Gastrocnemius medialis (tissue), 4 donors: ENCODE results near the gene TOP2B. TPM values are rescaled to one million over a fixed set of nuclear protein-coding genes. Genes with fewer than 3 reads are reported as not detected.
A peak's percentile ranks its signal among the peaks of the same experiment; 100 is the strongest.

Source experiments
- ATAC-seq, 2 donors: fragments of 150-250 bp; one replicate each; pipeline ENCODE4 v1.9.1; 2016
- DNase-seq, 2 donors: peaks; one replicate each; pipeline ENCODE4 v3.0.0-alpha.2; 2019
- H3K27ac ChIP-seq, 4 donors: fragments of 200-600 bp; sonication (generic); 1 replicate in 1 of 4; 2 replicates in 3 of 4; pipeline ENCODE4 v1.5.1; 2016 to 2018; ENCODE audit warnings: mild to moderate bottlenecking in 2 of 4, moderate library complexity in 1 of 4
- H3K27me3 ChIP-seq, 3 donors: fragments of 200-600 bp; sonication (generic) in 2 of 3; 1 replicate in 1 of 3; 2 replicates in 2 of 3; pipeline versions ENCODE4 v1.5.1 to v1.6.0; 2016 to 2019; ENCODE audit warnings: mild to moderate bottlenecking in 1 of 3, moderate library complexity in 1 of 3
- H3K36me3 ChIP-seq, 2 donors: fragments of 200-600 bp; sonication (generic) in 1 of 2; one replicate each; pipeline ENCODE4 v1.5.1; 2017 to 2018
- H3K4me1 ChIP-seq, 2 donors: fragments of 200-600 bp; sonication (generic) in 1 of 2; one replicate each; pipeline ENCODE4 v1.5.1; 2016 to 2017; ENCODE audit warnings: mild to moderate bottlenecking in 2 of 2
- H3K4me3 ChIP-seq, 4 donors: fragments of 200-600 bp; sonication (generic) in 3 of 4; 1 replicate in 1 of 4; 2 replicates in 3 of 4; pipeline ENCODE4 v1.5.1; 2016 to 2019; ENCODE audit warnings: mild to moderate bottlenecking in 2 of 4
- H3K9me3 ChIP-seq, 3 donors: fragments of 200-600 bp; sonication (generic) in 2 of 3; 1 replicate in 1 of 3; 2 replicates in 2 of 3; pipeline ENCODE4 v1.5.1; 2016 to 2019
- POLR2A ChIP-seq, 2 donors: fragments of 450-650 bp; IDR thresholded peaks; one replicate each; pipeline ENCODE4 v1.6.1; 2017; ENCODE audit warnings: antibody characterized with exemption in 2 of 2, mild to moderate bottlenecking in 2 of 2, moderate library complexity in 2 of 2
- in situ Hi-C, 4 donors: fragments of 200-750 bp; cut with MboI; loops; one replicate each; pipeline versions ENCODE4 v1.15.0 to v1.8.0; 2017; ENCODE audit warnings: low sequenced_read_pairs in 4 of 4
- intact Hi-C: fragments of 100-400 bp; cut with DNase I; formaldehyde crosslinking; loops from one replicate; pipeline ENCODE4 v1.15.1; 2023; ENCODE audit warnings: low total_unique reads
- total RNA-seq, 4 donors: library from RNA; depleted of rRNA; stranded (reverse); fragments of >200 nt; gene quantifications; one replicate each; pipeline versions ENCODE4 v1.1.0 to v1.2.3, GENCODE V29; 2016
- TF ChIP-seq, protein P1 (sequence below), 5 experiments: fragments of 450-650 bp in 3 of 5; fragments of 200-600 bp in 2 of 5; sonication (generic) in 2 of 5; IDR thresholded peaks in 4 of 5; conservative IDR thresholded peaks in 1 of 5; 1 replicate in 4 of 5; 2 replicates in 1 of 5; pipeline ENCODE4 v1.5.1; 2016 to 2019; ENCODE audit warnings: antibody characterized with exemption in 5 of 5, mild to moderate bottlenecking in 3 of 5, moderate library complexity in 3 of 5

The TOP2B gene
- total RNA-seq, 4 donors from 2014 or later: 56.1 to 81.5 (median 64.7) TPM

DNA sequence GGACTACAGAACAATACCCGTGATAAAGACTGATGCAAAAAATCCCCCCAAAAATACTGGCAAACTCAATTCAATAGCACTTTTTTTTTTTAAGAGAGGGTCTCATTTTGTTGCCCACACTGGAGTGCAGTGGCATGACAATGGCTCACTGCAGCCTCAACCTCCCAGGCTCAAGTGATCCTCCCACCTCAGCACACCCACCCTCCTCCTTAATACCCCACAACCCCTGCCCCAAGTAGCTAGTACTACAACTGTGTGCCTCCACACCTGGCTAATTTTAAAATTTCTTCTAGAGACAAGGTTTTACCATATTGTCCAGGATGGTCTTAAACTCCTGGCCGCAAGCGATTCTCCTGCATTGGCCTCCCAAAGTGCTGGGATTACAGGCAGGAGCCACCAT, 11.4 kb downstream of the TOP2B start:
- peaks cover 48 to 52% of the 10 kb centered on the region in 2 donors for H3K4me1 ChIP-seq
- in situ Hi-C loops (loop anchor here in 3 of 4 donors (10.0 to 25.0 kb wide), 4 partner anchors 109 to 459 kb away; partner anchors contain the start of gene NGLY1 (in 1 of the 3)), intact Hi-C loops (no loop called here)
- no peaks in the 10 kb centered on the region for H3K36me3 ChIP-seq
- no peak overlapping the region for H3K4me3 ChIP-seq
- no peaks in the 10 kb centered on the region for H3K9me3 ChIP-seq
- no peak overlapping the region for H3K27ac ChIP-seq
- no peak for DNase-seq
- TF ChIP-seq, protein P1, sequence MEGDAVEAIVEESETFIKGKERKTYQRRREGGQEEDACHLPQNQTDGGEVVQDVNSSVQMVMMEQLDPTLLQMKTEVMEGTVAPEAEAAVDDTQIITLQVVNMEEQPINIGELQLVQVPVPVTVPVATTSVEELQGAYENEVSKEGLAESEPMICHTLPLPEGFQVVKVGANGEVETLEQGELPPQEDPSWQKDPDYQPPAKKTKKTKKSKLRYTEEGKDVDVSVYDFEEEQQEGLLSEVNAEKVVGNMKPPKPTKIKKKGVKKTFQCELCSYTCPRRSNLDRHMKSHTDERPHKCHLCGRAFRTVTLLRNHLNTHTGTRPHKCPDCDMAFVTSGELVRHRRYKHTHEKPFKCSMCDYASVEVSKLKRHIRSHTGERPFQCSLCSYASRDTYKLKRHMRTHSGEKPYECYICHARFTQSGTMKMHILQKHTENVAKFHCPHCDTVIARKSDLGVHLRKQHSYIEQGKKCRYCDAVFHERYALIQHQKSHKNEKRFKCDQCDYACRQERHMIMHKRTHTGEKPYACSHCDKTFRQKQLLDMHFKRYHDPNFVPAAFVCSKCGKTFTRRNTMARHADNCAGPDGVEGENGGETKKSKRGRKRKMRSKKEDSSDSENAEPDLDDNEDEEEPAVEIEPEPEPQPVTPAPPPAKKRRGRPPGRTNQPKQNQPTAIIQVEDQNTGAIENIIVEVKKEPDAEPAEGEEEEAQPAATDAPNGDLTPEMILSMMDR (IDR thresholded peaks at IDR 0.05 in 4 of 5, conservative IDR thresholded peaks at IDR 0.05 in 1 of 5): no peak
- ATAC-seq: no peak
- H3K27me3 ChIP-seq: no peaks in the 10 kb centered on the region

DNA sequence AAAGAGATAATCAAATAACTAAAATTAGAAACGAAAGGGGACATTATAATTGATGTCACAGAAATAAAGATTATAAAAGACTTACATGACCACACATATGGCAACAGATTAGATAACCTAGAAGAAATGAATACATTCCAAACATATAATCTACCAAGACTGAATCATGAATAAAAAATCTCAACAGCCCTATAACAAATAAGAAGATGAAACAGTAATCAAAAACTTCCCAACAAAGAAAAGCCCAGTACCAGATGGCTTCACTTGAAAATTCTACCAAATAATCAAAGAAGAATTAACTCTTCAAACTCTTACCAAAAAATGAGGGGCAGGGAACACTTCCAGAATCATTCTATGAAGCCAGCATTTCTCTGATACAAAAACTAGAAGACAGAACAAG, 11.8 kb downstream of the TOP2B start:
- H3K27me3 ChIP-seq: no peaks in the 10 kb centered on the region
- H3K9me3 ChIP-seq: no peaks in the 10 kb centered on the region
- intact Hi-C loops (no loop called here), in situ Hi-C loops (loop anchor here in 3 of 4 donors (10.0 to 25.0 kb wide), 4 partner anchors 109 to 459 kb away; partner anchors contain the start of gene NGLY1 (in 1 of the 3))
- DNase-seq (no peak), ATAC-seq (no peak)
- TF ChIP-seq POLR2A (IDR thresholded peaks at IDR 0.05): no peak
- TF ChIP-seq, protein P1 (IDR thresholded peaks at IDR 0.05 in 4 of 5, conservative IDR thresholded peaks at IDR 0.05 in 1 of 5): no peak
- no peak overlapping the region for H3K27ac ChIP-seq
- H3K4me1 ChIP-seq: peaks cover 48 to 52% of the 10 kb centered on the region in 2 donors
- H3K4me3 ChIP-seq: no peak overlapping the region
- no peaks in the 10 kb centered on the region for H3K36me3 ChIP-seq

DNA sequence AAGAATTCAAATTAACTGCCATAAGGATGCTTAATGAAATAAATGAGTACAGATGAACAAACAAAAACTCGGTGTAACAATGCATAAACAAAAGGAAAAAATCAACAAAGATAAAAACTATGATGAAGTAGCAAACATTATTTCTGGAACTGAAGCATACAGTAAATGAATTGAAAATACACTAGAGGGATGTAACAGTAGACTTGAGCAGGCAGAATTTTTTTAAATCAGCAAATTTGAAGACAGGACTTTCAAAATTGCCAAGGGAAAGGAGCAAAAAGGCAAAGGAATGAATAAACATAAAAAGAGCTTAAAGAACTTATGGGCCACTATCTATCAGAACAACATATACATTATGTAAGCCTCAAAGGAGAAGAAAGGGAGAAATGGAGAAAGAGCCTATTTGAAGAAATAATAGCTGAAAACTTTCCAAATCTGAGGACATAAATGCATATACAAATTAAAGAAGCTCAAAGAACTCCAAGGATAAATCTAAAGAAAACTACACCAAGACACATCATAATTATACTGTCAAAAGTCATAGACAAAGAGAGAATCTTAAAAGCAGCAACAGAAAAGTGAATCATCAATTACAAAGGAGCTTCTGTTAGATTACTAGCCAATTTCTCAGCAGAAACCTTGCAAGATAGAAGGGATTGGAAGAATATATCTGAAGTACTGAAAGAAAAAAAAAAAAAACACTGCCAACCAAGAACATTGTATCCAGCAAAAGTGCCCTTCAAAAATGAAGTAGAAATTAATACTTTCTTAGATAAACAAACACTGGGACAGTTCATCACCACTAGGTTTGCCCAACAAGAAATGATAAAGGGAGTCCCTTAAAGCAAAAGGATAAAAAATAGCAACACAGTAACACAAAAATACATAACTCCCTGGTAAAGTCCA, 15.5 kb downstream of the TOP2B start:
- TF ChIP-seq, protein P1 (IDR thresholded peaks at IDR 0.05 in 4 of 5, conservative IDR thresholded peaks at IDR 0.05 in 1 of 5): no peak
- no peak for TF ChIP-seq POLR2A (IDR thresholded peaks at IDR 0.05)
- no peak overlapping the region for H3K27ac ChIP-seq
- H3K9me3 ChIP-seq: no peaks in the 10 kb centered on the region
- ATAC-seq (no peak), DNase-seq (no peak)
- in situ Hi-C loops: loop anchor here in 3 of 4 donors (5.0 to 25.0 kb wide), 3 partner anchors 203 to 1063 kb away; no protein-coding TSS in a partner anchor
- intact Hi-C loops: loop anchor here (1.0 to 10.0 kb wide), 3 partner anchors 133 to 466 kb away; partner anchors contain the start of gene NGLY1
- no peaks in the 10 kb centered on the region for H3K27me3 ChIP-seq
- H3K36me3 ChIP-seq: no peaks in the 10 kb centered on the region
- H3K4me3 ChIP-seq: no peak overlapping the region
- peaks cover 26 to 31% of the 10 kb centered on the region in 2 donors for H3K4me1 ChIP-seq

DNA sequence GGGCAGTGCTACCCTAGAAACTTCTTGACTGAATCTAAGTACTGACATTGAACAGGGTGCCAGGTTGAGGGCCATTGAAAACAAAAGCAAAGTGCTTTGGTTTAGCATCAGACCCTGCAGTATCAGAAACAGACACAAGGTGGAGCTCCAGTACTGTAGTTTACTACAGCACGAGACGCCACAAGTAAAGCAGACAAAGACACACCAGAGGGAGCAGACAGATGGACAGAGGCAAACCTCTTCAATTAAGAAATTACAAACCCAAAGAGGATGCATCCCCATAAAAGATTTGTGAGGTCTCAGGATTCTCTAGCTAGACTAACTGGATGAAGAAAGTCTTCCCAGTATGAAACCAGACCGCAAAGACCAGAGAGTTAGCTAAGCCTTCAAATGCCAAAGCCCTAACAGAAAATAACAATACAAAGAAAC, 16.6 kb downstream of the TOP2B start:
- no peaks in the 10 kb centered on the region for H3K9me3 ChIP-seq
- DNase-seq (peak; percentile 33 to 55), ATAC-seq (peak; percentile 80 to 97)
- peaks cover 17 to 20% of the 10 kb centered on the region in 2 donors for H3K4me1 ChIP-seq
- H3K4me3 ChIP-seq: no peak overlapping the region
- intact Hi-C loops: loop anchor here (1.0 to 10.0 kb wide), 3 partner anchors 134 to 467 kb away; partner anchors contain the start of gene NGLY1
- no peak for TF ChIP-seq POLR2A (IDR thresholded peaks at IDR 0.05)
- TF ChIP-seq, protein P1 (IDR thresholded peaks at IDR 0.05 in 4 of 5, conservative IDR thresholded peaks at IDR 0.05 in 1 of 5): peak; percentile 66 to 91 (median 85)
- H3K27ac ChIP-seq: no peak overlapping the region
- in situ Hi-C loops: loop anchor here in 3 of 4 donors (5.0 to 25.0 kb wide), 3 partner anchors 204 to 1064 kb away; no protein-coding TSS in a partner anchor
- no peaks in the 10 kb centered on the region for H3K36me3 ChIP-seq
- no peaks in the 10 kb centered on the region for H3K27me3 ChIP-seq
